H9 (cell line): ENCODE results near the gene CTNNA3. TPM values are rescaled to one million over a fixed set of nuclear protein-coding genes. Genes with fewer than 3 reads are reported as not detected.

Source experiments
- DNase-seq: peaks from one replicate; pipeline ENCODE4 v3.0.0-alpha.2; 2017
- H2AFZ ChIP-seq: one replicate; pipeline ENCODE4 v1.6.1; 2013; ENCODE audit warnings: mild to moderate bottlenecking, low read length, control low read depth, moderate library complexity
- H2AK5ac ChIP-seq: 2 replicates; pipeline ENCODE4 v1.6.1; 2013; ENCODE audit warnings: low read length, control low read depth, mixed read lengths; ENCODE audit not compliant: insufficient read length
- H2BK120ac ChIP-seq: one replicate; pipeline ENCODE4 v1.6.1; 2013; ENCODE audit warnings: low read depth, mild to moderate bottlenecking, low read length, control low read depth, inconsistent platforms; ENCODE audit not compliant: poor library complexity, severe bottlenecking
- H2BK12ac ChIP-seq: 2 replicates; pipeline ENCODE4 v1.6.1; 2013; ENCODE audit warnings: low read length, control low read depth, mixed read lengths, low read depth; ENCODE audit not compliant: insufficient read length
- H2BK15ac ChIP-seq: 2 replicates; pipeline ENCODE4 v1.6.1; 2013; ENCODE audit warnings: low read depth, low read length, control low read depth
- H2BK20ac ChIP-seq: one replicate; pipeline ENCODE4 v1.6.1; 2013; ENCODE audit warnings: low read depth, mild to moderate bottlenecking, low read length, control low read depth, inconsistent platforms; ENCODE audit not compliant: poor library complexity, severe bottlenecking
- H2BK5ac ChIP-seq: 2 replicates; pipeline ENCODE4 v1.6.1; 2013; ENCODE audit warnings: low read length, control low read depth, mixed read lengths; ENCODE audit not compliant: insufficient read length
- H3K14ac ChIP-seq: 2 replicates; pipeline ENCODE4 v1.6.1; 2013; ENCODE audit warnings: low read length, control low read depth; ENCODE audit not compliant: insufficient read depth
- H3K18ac ChIP-seq: 2 replicates; pipeline ENCODE4 v1.6.1; 2013; ENCODE audit warnings: low read depth, mild to moderate bottlenecking, mixed read lengths, low read length, control low read depth; ENCODE audit not compliant: insufficient read length
- H3K23ac ChIP-seq: 2 replicates; pipeline ENCODE4 v1.6.1; 2013; ENCODE audit warnings: low read length, control low read depth, mixed read lengths, low read depth; ENCODE audit not compliant: insufficient read length
- H3K23me2 ChIP-seq: 2 replicates; pipeline ENCODE4 v1.6.1; 2013; ENCODE audit warnings: low read depth, mild to moderate bottlenecking, mixed read lengths, low read length, control low read depth; ENCODE audit not compliant: insufficient read length, poor library complexity, severe bottlenecking
- H3K27ac ChIP-seq: 2 replicates; pipeline ENCODE4 v1.5.1; 2013; ENCODE audit warnings: low read length, control low read depth, mixed read lengths, low read depth; ENCODE audit not compliant: insufficient read length
- H3K27me3 ChIP-seq: 2 replicates; pipeline ENCODE4 v1.6.1; 2013; ENCODE audit warnings: low read length, control low read depth, inconsistent platforms; ENCODE audit not compliant: insufficient read depth
- H3K4ac ChIP-seq: 2 replicates; pipeline ENCODE4 v1.6.1; 2013; ENCODE audit warnings: low read depth, mild to moderate bottlenecking, control low read depth, inconsistent platforms, low read length, moderate library complexity
- H3K4me1 ChIP-seq: 2 replicates; pipeline ENCODE4 v1.6.1; 2013; ENCODE audit warnings: low read length, control low read depth, inconsistent platforms; ENCODE audit not compliant: insufficient read depth
- H3K4me2 ChIP-seq: 2 replicates; pipeline ENCODE4 v1.6.1; 2013; ENCODE audit warnings: low read length, control low read depth, mixed read lengths; ENCODE audit not compliant: insufficient read length, insufficient read depth
- H3K56ac ChIP-seq: 2 replicates; pipeline ENCODE4 v1.6.1; 2013; ENCODE audit warnings: low read depth, mild to moderate bottlenecking, mixed read lengths, low read length, control low read depth; ENCODE audit not compliant: insufficient read length
- H3K79me1 ChIP-seq: 2 replicates; pipeline ENCODE4 v1.6.1; 2013; ENCODE audit warnings: low read depth, mild to moderate bottlenecking, moderate library complexity, low read length, control low read depth, inconsistent platforms; ENCODE audit not compliant: insufficient read depth, poor library complexity, severe bottlenecking
- H3K79me2 ChIP-seq: 2 replicates; pipeline ENCODE4 v1.6.1; 2013; ENCODE audit warnings: low read length, control low read depth, inconsistent platforms; ENCODE audit not compliant: insufficient read depth
- H3K9ac ChIP-seq: 2 replicates; pipeline ENCODE4 v1.6.1; 2013; ENCODE audit warnings: low read length, control low read depth, mixed read lengths; ENCODE audit not compliant: insufficient read length; ENCODE audit errors: extremely low read depth
- H3K9me3 ChIP-seq: one replicate; pipeline ENCODE4 v1.6.1; 2013; ENCODE audit warnings: low read depth, low read length, inconsistent platforms; ENCODE audit not compliant: control insufficient read depth
- H3T11ph ChIP-seq: one replicate; pipeline ENCODE4 v1.6.1; 2013; ENCODE audit warnings: mild to moderate bottlenecking, low read length, control low read depth, inconsistent platforms
- H4K20me1 ChIP-seq: one replicate; pipeline ENCODE4 v1.6.1; 2013; ENCODE audit not compliant: control insufficient read depth, insufficient read length, insufficient read depth
- H4K5ac ChIP-seq: 2 replicates; pipeline ENCODE4 v1.6.1; 2013; ENCODE audit warnings: low read depth, mild to moderate bottlenecking, mixed read lengths, low read length, control low read depth; ENCODE audit not compliant: insufficient read length
- H4K8ac ChIP-seq: replicated peaks from 2 replicates; pipeline ENCODE4 v1.6.1; 2013; ENCODE audit warnings: low read length, control low read depth, mixed read lengths, low read depth; ENCODE audit not compliant: insufficient read length
- H4K91ac ChIP-seq: 2 replicates; pipeline ENCODE4 v1.6.1; 2013; ENCODE audit warnings: low read depth, mild to moderate bottlenecking, moderate library complexity, mixed read lengths, low read length, control low read depth; ENCODE audit not compliant: insufficient read length
- H3K27ac Mint-ChIP-seq, 3 experiments: 2 replicates in 2 of 3; 3 replicates in 1 of 3; pipeline ENCODE4 v1.8.0; 2020 to 2021; ENCODE audit warnings: mixed read lengths in 3 of 3, mild to moderate bottlenecking in 1 of 3, moderate library complexity in 1 of 3
- H3K27me3 Mint-ChIP-seq: 2 replicates; pipeline ENCODE4 v1.8.0; 2021; ENCODE audit warnings: low read depth, mild to moderate bottlenecking, moderate library complexity, mixed read lengths
- H3K36me3 Mint-ChIP-seq, 3 experiments: 2 replicates in 2 of 3; 3 replicates in 1 of 3; pipeline ENCODE4 v1.8.0; 2020 to 2021; ENCODE audit warnings: low read depth in 3 of 3, mixed read lengths in 3 of 3; ENCODE audit not compliant: insufficient read depth in 1 of 3
- H3K4me1 Mint-ChIP-seq, 2 experiments: 2 replicates each; pipeline ENCODE4 v1.8.0; 2020; ENCODE audit warnings: mixed read lengths in 2 of 2
- H3K4me3 Mint-ChIP-seq, 2 experiments: 2 replicates in 1 of 2; 3 replicates in 1 of 2; pipeline ENCODE4 v1.8.0; 2020 to 2021; ENCODE audit warnings: mild to moderate bottlenecking in 2 of 2, mixed read lengths in 2 of 2, moderate library complexity in 1 of 2
- H3K9me3 Mint-ChIP-seq, 2 experiments: 2 replicates in 1 of 2; 3 replicates in 1 of 2; pipeline ENCODE4 v1.8.0; 2020; ENCODE audit warnings: mild to moderate bottlenecking in 2 of 2, mixed read lengths in 2 of 2, moderate library complexity in 1 of 2
- CTCF ChIP-seq: fragments of 200-600 bp; sonication (generic); conservative IDR thresholded peaks from 3 replicates; pipeline ENCODE4 v1.8.0; 2021; ENCODE audit warnings: antibody characterized with exemption, mild to moderate bottlenecking
- total RNA-seq: library from RNA; stranded (reverse); gene quantifications from 2 replicates; pipeline ENCODE4 v1.2.1, GENCODE V29; 2021

Gene CTNNA3
- total RNA-seq, 1 experiment from 2014 or later, result 3.3 TPM

DNA sequence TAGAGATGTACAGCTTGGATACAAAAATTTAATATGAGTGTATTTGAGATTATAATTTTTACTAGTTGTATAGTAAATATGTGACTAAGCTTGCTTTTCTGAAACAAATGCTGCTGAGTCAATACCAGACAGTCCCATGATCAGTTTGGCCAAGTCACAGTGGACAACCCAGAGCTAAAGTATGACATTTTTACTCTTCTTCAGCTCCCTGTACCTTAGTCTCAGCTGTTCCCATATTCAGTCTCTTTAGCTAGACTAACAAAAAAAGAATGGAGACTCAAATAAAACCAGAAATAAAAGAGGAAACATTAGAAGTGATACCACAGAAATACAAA lies 189.3 kb downstream of the CTNNA3 start:
- no peak overlapping the region for H3K56ac ChIP-seq
- no peak overlapping the region for H4K8ac ChIP-seq
- no peak overlapping the region for H2BK15ac ChIP-seq
- Mint-ChIP-seq H3K27me3 (no peaks in the 10 kb centered on the region; the same call in 1 of the 2 replicates), H3K4me1 (no peaks in the 10 kb centered on the region), H3K27ac (no peak overlapping the region), H3K9me3 (peaks cover 0 to 4% of the 10 kb centered on the region in 2 experiments; a peak in 2 of 5 replicates), H3K36me3 (0 out of 7 replicates have a peak, but pooled peaks cover 0 to 3% (median 0%) of the 10 kb centered on the region in 3 experiments), H3K4me3 (no peak overlapping the region)
- no peak overlapping the region for H2BK12ac ChIP-seq
- H4K5ac ChIP-seq, result no peak overlapping the region
- no peak overlapping the region for H2BK20ac ChIP-seq
- no peak overlapping the region for H2BK120ac ChIP-seq
- no peaks in the 10 kb centered on the region for H3K23me2 ChIP-seq
- H3K18ac ChIP-seq, result no peak overlapping the region
- no peak overlapping the region for H3T11ph ChIP-seq
- no peak overlapping the region for H2AK5ac ChIP-seq
- TF ChIP-seq CTCF, result no peak
- no peak overlapping the region for H3K9ac ChIP-seq
- H3K79me1 ChIP-seq, result no peaks in the 10 kb centered on the region
- no peak overlapping the region for H3K4me2 ChIP-seq
- H4K91ac ChIP-seq, result no peak overlapping the region
- H3K4ac ChIP-seq, result no peak overlapping the region
- no peak overlapping the region for H2BK5ac ChIP-seq
- no peak overlapping the region for H2AFZ ChIP-seq
- no peaks in the 10 kb centered on the region for H4K20me1 ChIP-seq
- no peaks in the 10 kb centered on the region for H3K27me3 ChIP-seq
- H3K9me3 ChIP-seq, result no peaks in the 10 kb centered on the region
- H3K14ac ChIP-seq, result no peak overlapping the region
- DNase-seq, result no peak
- H3K27ac ChIP-seq, result no peak overlapping the region
- no peaks in the 10 kb centered on the region for H3K79me2 ChIP-seq
- H3K23ac ChIP-seq, result no peak overlapping the region
- H3K4me1 ChIP-seq, result no peaks in the 10 kb centered on the region
